Measurements from ENCODE around the gene CLIP4. TPM values are rescaled to one million over a fixed set of nuclear protein-coding genes. Genes with fewer than 3 reads are reported as not detected.

Gene CLIP4
- total RNA-seq, 1 donor from 2014 or later: 53.5 TPM

DNA sequence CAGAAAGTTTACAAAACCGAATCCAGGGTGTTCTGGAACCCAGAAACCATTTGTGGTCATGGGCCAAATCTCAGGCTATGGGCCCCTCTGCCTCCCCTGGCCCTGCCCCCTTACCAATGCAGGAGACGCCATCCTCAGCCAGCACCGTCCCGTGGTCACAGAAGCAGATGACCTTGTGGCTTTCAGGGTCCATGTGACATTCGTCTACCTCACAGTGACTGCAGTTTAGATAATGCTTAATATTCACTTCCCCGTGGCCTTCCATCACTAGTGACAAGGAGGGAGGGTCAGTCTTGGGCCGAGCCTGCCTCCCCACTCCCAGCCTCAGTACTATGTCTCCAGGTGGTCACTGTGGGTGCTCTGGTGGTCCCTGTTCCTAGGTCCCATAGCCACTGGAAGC lies 111.6 kb downstream of the CLIP4 start:
- DNase-seq (ENCODE audit: low read depth): no peak
- TF ChIP-seq, protein P1, sequence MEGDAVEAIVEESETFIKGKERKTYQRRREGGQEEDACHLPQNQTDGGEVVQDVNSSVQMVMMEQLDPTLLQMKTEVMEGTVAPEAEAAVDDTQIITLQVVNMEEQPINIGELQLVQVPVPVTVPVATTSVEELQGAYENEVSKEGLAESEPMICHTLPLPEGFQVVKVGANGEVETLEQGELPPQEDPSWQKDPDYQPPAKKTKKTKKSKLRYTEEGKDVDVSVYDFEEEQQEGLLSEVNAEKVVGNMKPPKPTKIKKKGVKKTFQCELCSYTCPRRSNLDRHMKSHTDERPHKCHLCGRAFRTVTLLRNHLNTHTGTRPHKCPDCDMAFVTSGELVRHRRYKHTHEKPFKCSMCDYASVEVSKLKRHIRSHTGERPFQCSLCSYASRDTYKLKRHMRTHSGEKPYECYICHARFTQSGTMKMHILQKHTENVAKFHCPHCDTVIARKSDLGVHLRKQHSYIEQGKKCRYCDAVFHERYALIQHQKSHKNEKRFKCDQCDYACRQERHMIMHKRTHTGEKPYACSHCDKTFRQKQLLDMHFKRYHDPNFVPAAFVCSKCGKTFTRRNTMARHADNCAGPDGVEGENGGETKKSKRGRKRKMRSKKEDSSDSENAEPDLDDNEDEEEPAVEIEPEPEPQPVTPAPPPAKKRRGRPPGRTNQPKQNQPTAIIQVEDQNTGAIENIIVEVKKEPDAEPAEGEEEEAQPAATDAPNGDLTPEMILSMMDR (IDR thresholded peaks at IDR 0.05; ENCODE audit: insufficient read depth, low read length, poor library complexity, severe bottlenecking): no peak
- Histone ChIP-seq H3K27me3 (ENCODE audit: control insufficient read depth, insufficient read depth, low read length) (peaks cover 7% of the 10 kb centered on the region), H3K36me3 (ENCODE audit: control insufficient read depth, insufficient read depth, low read length) (no peaks in the 10 kb centered on the region), H3K4me3 (ENCODE audit: low read depth, low read length) (no peak overlapping the region)

- Histone ChIP-seq H3K27me3 (ENCODE audit: control insufficient read depth, insufficient read depth, low read length) (peaks cover 9% of the 10 kb centered on the region), H3K36me3 (ENCODE audit: control insufficient read depth, insufficient read depth, low read length) (no peaks in the 10 kb centered on the region), H3K4me3 (ENCODE audit: low read depth, low read length) (no peak overlapping the region)
- TF ChIP-seq, protein P1 (IDR thresholded peaks at IDR 0.05; ENCODE audit: insufficient read depth, low read length, poor library complexity, severe bottlenecking): no peak
- DNase-seq (ENCODE audit: low read depth): no peak
Observed at GRCh38 chr2:29227935-29228675, 112.9 kb downstream of the CLIP4 start.

DNA sequence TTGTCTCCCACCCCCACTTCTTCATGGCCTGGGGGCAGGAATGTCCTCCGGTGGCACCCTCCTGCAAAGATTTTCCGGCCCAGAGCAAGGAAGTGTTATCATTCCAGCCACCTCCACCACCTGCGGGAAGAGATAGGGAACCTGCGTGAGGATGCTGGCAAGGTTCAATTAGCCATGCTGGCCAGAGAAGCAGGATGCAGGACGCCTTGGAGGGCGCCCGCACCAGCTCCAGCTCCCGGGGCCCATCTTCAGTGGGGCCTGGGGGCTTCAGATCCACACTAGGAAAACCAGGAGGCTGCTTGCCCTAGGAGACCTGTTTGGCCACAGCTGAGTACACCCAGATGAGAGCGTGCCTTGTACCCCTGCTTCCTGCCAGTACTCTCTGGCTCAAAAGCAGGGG lies 113.7 kb downstream of the CLIP4 start:
- no peaks in the 10 kb centered on the region for H3K36me3 ChIP-seq (ENCODE audit: control insufficient read depth, insufficient read depth, low read length)
- H3K27me3 ChIP-seq (ENCODE audit: control insufficient read depth, insufficient read depth, low read length): peaks cover 9% of the 10 kb centered on the region
- TF ChIP-seq, protein P1 (IDR thresholded peaks at IDR 0.05; ENCODE audit: insufficient read depth, low read length, poor library complexity, severe bottlenecking): no peak
- H3K4me3 ChIP-seq (ENCODE audit: low read depth, low read length): no peak overlapping the region
- no peak for DNase-seq (ENCODE audit: low read depth)

- TF ChIP-seq, protein P1 (IDR thresholded peaks at IDR 0.05; ENCODE audit: insufficient read depth, low read length, poor library complexity, severe bottlenecking): no peak
- Histone ChIP-seq H3K27me3 (ENCODE audit: control insufficient read depth, insufficient read depth, low read length) (peaks cover 11% of the 10 kb centered on the region), H3K36me3 (ENCODE audit: control insufficient read depth, insufficient read depth, low read length) (no peaks in the 10 kb centered on the region), H3K4me3 (ENCODE audit: low read depth, low read length) (no peak overlapping the region)
- no peak for DNase-seq (ENCODE audit: low read depth)
Observed at GRCh38 chr2:29229640-29230039, 114.4 kb downstream of the CLIP4 start.

GRCh38 chr2:29232041-29232440 lies 116.8 kb downstream of the CLIP4 start:
- peaks cover 9% of the 10 kb centered on the region for H3K27me3 ChIP-seq (ENCODE audit: control insufficient read depth, insufficient read depth, low read length)
- TF ChIP-seq, protein P1 (IDR thresholded peaks at IDR 0.05; ENCODE audit: insufficient read depth, low read length, poor library complexity, severe bottlenecking): no peak

GRCh38 chr2:29233428-29233827 lies 118.2 kb downstream of the CLIP4 start:
- H3K4me3 ChIP-seq (ENCODE audit: low read depth, low read length): no peak overlapping the region
- TF ChIP-seq, protein P1 (IDR thresholded peaks at IDR 0.05; ENCODE audit: insufficient read depth, low read length, poor library complexity, severe bottlenecking): no peak
- DNase-seq (ENCODE audit: low read depth): no peak
- H3K36me3 ChIP-seq (ENCODE audit: control insufficient read depth, insufficient read depth, low read length): no peaks in the 10 kb centered on the region
- peaks cover 7% of the 10 kb centered on the region for H3K27me3 ChIP-seq (ENCODE audit: control insufficient read depth, insufficient read depth, low read length)

More at GRCh38 chr2:29232041-29232440, 116.8 kb downstream of the CLIP4 start:
- Histone ChIP-seq H3K36me3 (ENCODE audit: control insufficient read depth, insufficient read depth, low read length) (no peaks in the 10 kb centered on the region), H3K4me3 (ENCODE audit: low read depth, low read length) (no peak overlapping the region)
- DNase-seq (ENCODE audit: low read depth): no peak

Data from kidney epithelial cell (primary cell).